ENCODE results near the gene SLC1A3. TPM values are rescaled to one million over a fixed set of nuclear protein-coding genes. Genes with fewer than 3 reads are reported as not detected.

The SLC1A3 gene
- total RNA-seq, 2 experiments from 2014 or later: 0.34 to 0.74 TPM

DNA sequence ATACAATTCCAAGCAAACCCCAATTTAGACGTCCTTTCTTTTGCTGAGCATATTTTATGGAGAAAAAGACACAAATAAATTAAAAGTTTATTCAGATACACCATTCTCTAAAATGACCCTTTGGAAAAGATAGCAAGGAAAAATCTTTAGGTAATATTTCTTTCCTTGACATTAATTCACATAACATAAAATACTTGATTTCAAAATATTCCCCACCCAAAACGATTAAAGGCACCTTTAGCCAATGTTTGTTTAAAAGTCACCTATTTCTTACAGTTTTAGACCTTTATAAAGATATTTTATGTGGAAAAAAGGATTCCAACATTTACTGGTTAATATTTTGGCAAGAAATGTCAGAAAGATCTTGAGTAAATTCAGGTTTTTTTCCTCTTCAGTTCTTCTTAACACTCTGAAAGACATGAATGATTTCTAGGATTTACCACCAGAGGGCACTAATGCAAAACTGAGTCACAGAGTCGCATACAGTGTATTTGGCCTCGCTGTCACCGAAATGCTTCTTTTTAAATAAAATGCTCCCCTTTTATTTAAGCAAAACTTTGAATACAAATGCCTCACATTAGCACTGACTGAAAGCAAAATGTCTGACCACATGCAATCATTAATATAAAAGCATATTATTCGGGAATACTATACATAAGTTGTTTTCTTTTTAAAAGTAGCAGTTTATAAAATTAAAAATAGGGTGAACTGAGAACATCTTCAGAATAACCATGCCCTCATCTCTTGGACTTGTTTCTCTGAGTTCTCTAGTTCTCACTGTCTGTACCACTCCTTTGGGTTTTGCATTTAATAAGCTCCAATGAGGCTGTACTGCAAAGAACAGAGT, 122.5 kb downstream of the SLC1A3 start:
- H3K4me1 Mint-ChIP-seq (ENCODE audit: low read depth): peaks cover 14% of the 10 kb centered on the region
- DNase-seq (peak; percentile 39), ATAC-seq (peak; percentile 59)
- no peak overlapping the region for H3K27ac Mint-ChIP-seq
- ChIA-PET POLR2A (no interaction called here), CTCF (interaction anchor here (0.7 to 3.4 kb wide), 23 partner anchors 10 to 307 kb away, joined by 3 to 34 read pairs (median 4); no protein-coding TSS in a partner anchor)
- no peaks in the 10 kb centered on the region for H3K36me3 Mint-ChIP-seq (ENCODE audit: low read depth)
- intact Hi-C loops (cut with micrococcal nuclease): no loop called here
- H3K27me3 Mint-ChIP-seq: peaks cover 7% of the 10 kb centered on the region
- H3K9me3 Mint-ChIP-seq: no peaks in the 10 kb centered on the region
- H3K4me3 Mint-ChIP-seq: no peak overlapping the region
- TF ChIP-seq, protein P1, sequence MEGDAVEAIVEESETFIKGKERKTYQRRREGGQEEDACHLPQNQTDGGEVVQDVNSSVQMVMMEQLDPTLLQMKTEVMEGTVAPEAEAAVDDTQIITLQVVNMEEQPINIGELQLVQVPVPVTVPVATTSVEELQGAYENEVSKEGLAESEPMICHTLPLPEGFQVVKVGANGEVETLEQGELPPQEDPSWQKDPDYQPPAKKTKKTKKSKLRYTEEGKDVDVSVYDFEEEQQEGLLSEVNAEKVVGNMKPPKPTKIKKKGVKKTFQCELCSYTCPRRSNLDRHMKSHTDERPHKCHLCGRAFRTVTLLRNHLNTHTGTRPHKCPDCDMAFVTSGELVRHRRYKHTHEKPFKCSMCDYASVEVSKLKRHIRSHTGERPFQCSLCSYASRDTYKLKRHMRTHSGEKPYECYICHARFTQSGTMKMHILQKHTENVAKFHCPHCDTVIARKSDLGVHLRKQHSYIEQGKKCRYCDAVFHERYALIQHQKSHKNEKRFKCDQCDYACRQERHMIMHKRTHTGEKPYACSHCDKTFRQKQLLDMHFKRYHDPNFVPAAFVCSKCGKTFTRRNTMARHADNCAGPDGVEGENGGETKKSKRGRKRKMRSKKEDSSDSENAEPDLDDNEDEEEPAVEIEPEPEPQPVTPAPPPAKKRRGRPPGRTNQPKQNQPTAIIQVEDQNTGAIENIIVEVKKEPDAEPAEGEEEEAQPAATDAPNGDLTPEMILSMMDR (IDR thresholded peaks at IDR 0.05): peak; percentile 66

DNA sequence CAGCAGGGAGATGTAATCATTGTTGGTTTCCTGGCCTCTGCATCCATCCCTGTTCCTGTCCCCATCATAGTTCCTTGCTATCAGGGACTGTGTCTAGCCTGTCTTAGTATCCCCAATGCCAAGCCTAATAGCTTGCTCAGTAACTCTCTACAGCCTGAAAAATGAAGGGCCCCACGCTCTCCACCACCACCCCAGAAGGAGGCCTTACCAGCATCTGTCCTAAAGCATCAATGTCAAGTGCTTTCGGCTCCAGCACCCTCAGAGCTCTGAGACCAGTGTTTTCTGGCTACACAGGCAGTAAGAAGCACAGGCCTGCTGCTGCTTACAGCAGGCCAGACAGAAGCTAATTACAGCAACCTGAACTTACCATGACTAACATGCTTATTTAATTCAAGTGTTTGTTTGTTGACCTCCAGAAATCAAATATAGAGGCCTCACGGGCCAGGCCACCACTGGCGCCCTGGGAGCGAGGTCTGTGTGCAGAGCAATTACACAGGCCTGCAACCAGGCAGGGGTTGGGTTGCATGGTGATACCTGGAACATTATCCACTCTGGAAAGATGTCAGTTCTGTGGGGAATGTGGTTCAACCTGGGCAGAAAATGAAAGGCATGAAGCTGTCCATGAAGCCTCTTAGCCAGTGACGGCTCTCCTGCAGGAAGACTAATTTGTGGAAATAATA, 124.3 kb downstream of the SLC1A3 start:
- Mint-ChIP-seq H3K27me3 (peaks cover 7% of the 10 kb centered on the region), H3K4me1 (ENCODE audit: low read depth) (no peaks in the 10 kb centered on the region), H3K36me3 (ENCODE audit: low read depth) (no peaks in the 10 kb centered on the region), H3K4me3 (no peak overlapping the region), H3K27ac (no peak overlapping the region), H3K9me3 (no peaks in the 10 kb centered on the region)
- TF ChIP-seq, protein P1 (IDR thresholded peaks at IDR 0.05): no peak
- ChIA-PET POLR2A (no interaction called here), CTCF (interaction anchor here (1.0 to 3.4 kb wide), 13 partner anchors 8 to 305 kb away, joined by 3 to 34 read pairs (median 5); no protein-coding TSS in a partner anchor)
- intact Hi-C loops (cut with micrococcal nuclease): no loop called here
- DNase-seq (no peak), ATAC-seq (no peak)

GRCh38 chr5:36733183-36733582, 126.8 kb downstream of the SLC1A3 start:
- H3K27me3 Mint-ChIP-seq: peaks cover 8% of the 10 kb centered on the region
- H3K9me3 Mint-ChIP-seq: no peaks in the 10 kb centered on the region
- POLR2A ChIA-PET: no interaction called here
- no peak overlapping the region for H3K4me3 Mint-ChIP-seq
- H3K27ac Mint-ChIP-seq: no peak overlapping the region
- intact Hi-C loops (cut with micrococcal nuclease): no loop called here
- TF ChIP-seq, protein P1 (IDR thresholded peaks at IDR 0.05): no peak
- no peaks in the 10 kb centered on the region for H3K4me1 Mint-ChIP-seq (ENCODE audit: low read depth)
- no peak for ATAC-seq
- no peaks in the 10 kb centered on the region for H3K36me3 Mint-ChIP-seq (ENCODE audit: low read depth)
- no peak for DNase-seq
- CTCF ChIA-PET: interaction anchor here (0.6 to 1.7 kb wide), 2 partner anchors 272 to 286 kb away, joined by 3 to 5 read pairs; no protein-coding TSS in a partner anchor

GRCh38 chr5:36734422-36734821, 128.0 kb downstream of the SLC1A3 start:
- TF ChIP-seq, protein P1 (IDR thresholded peaks at IDR 0.05): no peak
- H3K4me1 Mint-ChIP-seq (ENCODE audit: low read depth): peaks cover 1% of the 10 kb centered on the region
- POLR2A ChIA-PET: no interaction called here
- no peak overlapping the region for H3K4me3 Mint-ChIP-seq
- intact Hi-C loops (cut with micrococcal nuclease): no loop called here
- ATAC-seq (no peak), DNase-seq (no peak)
- no peak overlapping the region for H3K27ac Mint-ChIP-seq
- H3K36me3 Mint-ChIP-seq (ENCODE audit: low read depth): no peaks in the 10 kb centered on the region
- no peaks in the 10 kb centered on the region for H3K9me3 Mint-ChIP-seq
- CTCF ChIA-PET: interaction anchor here (1.2 to 1.7 kb wide), 4 partner anchors 11 to 271 kb away, joined by 3 to 4 read pairs (median 4); no protein-coding TSS in a partner anchor
- peaks cover 7% of the 10 kb centered on the region for H3K27me3 Mint-ChIP-seq

Data from activated CD8-positive, alpha-beta T cell treated with anti-CD3 and anti-CD28 coated beads for 36 hours (primary cell).